GM23338 (cell line): Measurements from ENCODE around the gene CHMP4A.

Experiments
- CREB1 ChIP-seq: fragments of 250-450 bp; sonication (Bioruptor Pico); IDR thresholded peaks from 2 replicates; pipeline ENCODE4 v1.5.0; 2020; ENCODE audit warnings: low read depth, mild to moderate bottlenecking, moderate library complexity
- CTCF ChIP-seq, 2 experiments: fragments of 200-600 bp in 1 of 2; sonication (generic) in 1 of 2; conservative IDR thresholded peaks; 2 replicates each; pipeline versions ENCODE4 v1.5.1 to v1.6.1; 2016 to 2017; ENCODE audit warnings: antibody characterized with exemption in 2 of 2, low read depth in 2 of 2, mild to moderate bottlenecking in 2 of 2, moderate library complexity in 1 of 2
- EZH2 ChIP-seq: fragments of 200-600 bp; sonication (generic); IDR thresholded peaks from one replicate; pipeline ENCODE4 v1.8.0; 2017; ENCODE audit warnings: antibody characterized with exemption, mild to moderate bottlenecking, low read depth; ENCODE audit not compliant: unreplicated experiment
- EZH2phosphoT487 ChIP-seq: fragments of 200-600 bp; sonication (generic); IDR thresholded peaks from one replicate; pipeline ENCODE4 v1.8.1; 2018; ENCODE audit warnings: antibody characterized with exemption; ENCODE audit not compliant: unreplicated experiment
- NANOG ChIP-seq: IDR thresholded peaks from 2 replicates; pipeline ENCODE4 v1.6.1; 2016; ENCODE audit warnings: antibody characterized with exemption, borderline replicate concordance
- POLR2AphosphoS5 ChIP-seq: IDR thresholded peaks from 2 replicates; pipeline ENCODE4 v1.6.1; 2016; ENCODE audit warnings: antibody characterized with exemption, low read depth
- REST ChIP-seq: IDR thresholded peaks from one replicate; pipeline ENCODE4 v1.6.1; 2018; ENCODE audit warnings: antibody characterized with exemption; ENCODE audit not compliant: unreplicated experiment
- STAT1 ChIP-seq: IDR thresholded peaks from one replicate; pipeline ENCODE4 v1.6.1; 2016; ENCODE audit warnings: antibody characterized with exemption; ENCODE audit not compliant: unreplicated experiment
- ZNF114 ChIP-seq: fragments of 250-450 bp; sonication (Bioruptor Pico); IDR thresholded peaks from 2 replicates; pipeline ENCODE4 v1.5.0; 2020; ENCODE audit warnings: mild to moderate bottlenecking, moderate library complexity

- TF ChIP-seq CREB1 = no peak
- TF ChIP-seq CTCF (conservative IDR thresholded peaks at IDR 0.05; ENCODE audit: low read depth in 2 of 2) = no peak
- TF ChIP-seq POLR2AphosphoS5 = no peak
- TF ChIP-seq REST = no peak
- no peak for TF ChIP-seq EZH2
- TF ChIP-seq NANOG = no peak
- no peak for TF ChIP-seq ZNF114 (CRISPR knock-in tag)
- no peak for TF ChIP-seq EZH2phosphoT487
- no peak for TF ChIP-seq STAT1
These were observed 6.2 kb downstream of the CHMP4A start for GRCh38 chr14:24207104-24207551.
